Naive thymus-derived CD8-positive, alpha-beta T cell (primary cell): ENCODE results near the gene NPHP3. TPM values are rescaled to one million over a fixed set of nuclear protein-coding genes. Genes with fewer than 3 reads are reported as not detected.

Source experiments
- ATAC-seq, 2 donors: fragments of 150-1000 bp; cut with Tn5 transposase in 1 of 2; sonication (Bioruptor Pico), chemical (Tn5 transposase) in 1 of 2; 1 replicate in 1 of 2; 2 replicates in 1 of 2; pipeline ENCODE4 v1.10.0; 2021; ENCODE audit warnings: mild to moderate bottlenecking in 2 of 2, moderate library complexity in 2 of 2
- POLR2A ChIA-PET: fragments of 350-600 bp; sonication (Branson Sonifier 250); formaldehyde crosslinking; loops from one replicate; lab custom pipeline; 2021; ENCODE audit warnings: antibody characterized with exemption; lab: Charles Lee
- DNase-seq, 10 donors: peaks; one replicate each; pipeline versions ENCODE4 v3.0.0 to v3.0.0-alpha.2; 2020 to 2022
- H3K27ac Mint-ChIP-seq, 10 donors: one replicate each; pipeline ENCODE4 v1.8.0; 2020 to 2022; ENCODE audit warnings: mild to moderate bottlenecking in 10 of 10, mixed read lengths in 10 of 10, moderate library complexity in 4 of 10, inconsistent platforms in 1 of 10
- H3K27me3 Mint-ChIP-seq, 5 donors: one replicate each; pipeline ENCODE4 v1.8.0; 2021 to 2022; ENCODE audit warnings: mixed read lengths in 5 of 5
- H3K36me3 Mint-ChIP-seq, 3 donors: one replicate each; pipeline ENCODE4 v1.8.0; 2020 to 2022; ENCODE audit warnings: mixed read lengths in 3 of 3, mild to moderate bottlenecking in 2 of 3, inconsistent platforms in 1 of 3
- H3K4me1 Mint-ChIP-seq, 4 donors: one replicate each; pipeline ENCODE4 v1.8.0; 2021 to 2022; ENCODE audit warnings: mixed read lengths in 4 of 4
- H3K4me3 Mint-ChIP-seq, 10 donors: one replicate each; pipeline ENCODE4 v1.8.0; 2020 to 2022; ENCODE audit warnings: mild to moderate bottlenecking in 10 of 10, mixed read lengths in 10 of 10, moderate library complexity in 6 of 10, inconsistent platforms in 1 of 10
- H3K9me3 Mint-ChIP-seq, 9 donors: one replicate each; pipeline ENCODE4 v1.8.0; 2020 to 2022; ENCODE audit warnings: mixed read lengths in 9 of 9, mild to moderate bottlenecking in 3 of 9, inconsistent platforms in 1 of 9, moderate library complexity in 1 of 9
- polyA plus RNA-seq, 3 donors: library from polyadenylated mRNA; unstranded; fragments of 300-500 nt; fragmentation: Illumina TruSeq; gene quantifications; one replicate each; pipeline ENCODE4 v1.2.3, GENCODE V29; 2021
- total RNA-seq, 8 experiments: library from RNA in 2 of 8; stranded (reverse) in 2 of 8; gene quantifications; one replicate each; pipeline ENCODE4 v1.2.3 and lab custom pipeline; 2021 to 2026

The NPHP3 gene
- total and polyA plus RNA-seq, 5 experiments from 2014 or later = 2.5 to 63.5 (median 4.9) TPM

DNA sequence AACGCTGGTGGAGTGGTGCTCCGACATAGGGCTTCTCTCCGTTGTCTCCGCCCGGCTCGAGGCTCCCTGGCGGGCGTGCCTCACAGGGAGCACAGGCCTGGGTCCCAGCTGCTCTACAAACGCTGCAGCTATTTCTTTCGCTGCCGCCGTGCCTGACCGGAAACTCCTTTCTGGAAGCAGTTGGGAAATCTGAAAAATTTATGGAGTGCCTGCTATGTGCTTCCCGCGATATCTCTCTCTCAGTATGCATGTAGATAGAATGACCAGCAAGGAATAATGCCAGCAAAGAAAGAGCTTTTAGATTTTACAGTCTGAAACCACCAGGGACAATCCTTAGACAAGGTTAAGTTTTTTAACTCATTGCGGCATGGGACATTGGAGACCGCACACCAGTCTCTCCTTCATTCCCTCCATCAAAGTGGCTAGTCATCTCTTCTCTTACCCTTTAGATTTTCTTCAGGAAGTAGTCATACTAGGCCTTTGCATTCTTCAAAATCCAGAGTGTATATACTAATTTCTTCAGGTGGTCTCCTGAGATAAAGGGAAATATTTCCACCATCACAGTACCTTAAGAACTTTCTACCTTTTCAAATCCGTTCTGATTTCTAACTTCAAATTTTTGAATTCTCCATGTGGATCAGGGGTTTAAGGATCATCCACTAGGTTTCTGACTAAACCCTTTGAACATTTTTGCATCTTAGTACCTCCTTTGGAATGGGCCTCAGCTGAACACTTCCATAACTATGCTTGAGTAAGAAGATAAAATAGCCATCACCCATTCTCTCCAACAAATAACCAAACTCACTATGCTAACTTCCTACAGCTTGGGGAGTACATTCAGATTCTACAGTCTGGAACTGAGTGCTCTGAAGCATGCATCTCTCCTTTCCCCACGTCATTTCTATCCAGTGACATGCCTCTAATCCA, 1.1 kb upstream of the NPHP3 start:
- POLR2A ChIA-PET = interaction anchor here (0.9 to 2.6 kb wide), 5 partner anchors 62 to 850 kb away, joined by 3 to 7 read pairs (median 4); partner anchors contain the start of genes CDV3 and DNAJC13
- Mint-ChIP-seq H3K36me3 (peaks cover 2 to 9% (median 4%) of the 10 kb centered on the region in 3 donors), H3K9me3 (no peaks in the 10 kb centered on the region), H3K4me1 (peaks cover 16 to 45% (median 39%) of the 10 kb centered on the region in 4 donors), H3K27ac (peak overlapping the region in 9 of 10 donors; percentile 49 to 92 (median 86)), H3K27me3 (peaks cover 0 to 10% (median 0%) of the 10 kb centered on the region in 5 donors), H3K4me3 (peak overlapping the region; percentile 79 to 95 (median 88))
- DNase-seq (no peak), ATAC-seq (no peak)

DNA sequence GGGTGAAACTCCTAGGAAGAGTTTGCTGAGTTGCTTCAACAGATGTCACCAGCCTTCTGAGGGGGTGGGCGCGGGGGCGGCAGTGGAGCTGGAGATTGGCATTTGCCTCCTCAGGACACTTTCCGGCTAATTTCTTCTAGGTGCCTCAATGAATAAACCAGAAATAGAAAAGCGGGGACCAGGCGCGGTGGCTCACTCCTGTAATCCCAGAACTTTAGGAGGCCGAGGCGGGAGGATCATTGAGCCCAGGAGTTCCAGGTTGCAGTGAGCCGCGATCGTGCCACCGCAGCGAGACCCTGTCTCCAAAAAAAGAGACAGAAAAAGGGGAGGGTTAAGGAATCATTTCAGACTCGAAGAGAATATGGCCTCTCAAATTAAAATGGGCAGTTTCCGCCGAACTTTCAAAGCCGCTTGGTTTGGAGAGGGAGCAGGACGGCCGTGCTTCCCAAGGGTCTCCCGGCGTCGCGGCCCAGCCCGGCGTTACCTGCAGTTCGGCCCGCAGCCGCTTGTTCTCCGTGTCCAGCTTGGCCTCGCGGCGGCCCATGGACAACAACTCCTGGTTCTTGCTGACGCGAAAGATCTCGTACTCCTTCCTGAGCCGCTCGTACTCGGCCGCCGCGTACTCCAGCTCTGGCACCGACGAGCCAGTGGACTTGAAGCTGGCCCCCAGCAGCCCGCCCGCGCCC, 587 bp downstream of the NPHP3 start:
- Mint-ChIP-seq H3K4me3 (peak overlapping the region; percentile 89 to 96 (median 93)), H3K27ac (peak overlapping the region; percentile 72 to 95 (median 89)), H3K4me1 (peaks cover 16 to 47% (median 42%) of the 10 kb centered on the region in 4 donors), H3K27me3 (no peaks in the 10 kb centered on the region), H3K9me3 (no peaks in the 10 kb centered on the region), H3K36me3 (peaks cover 4 to 22% (median 4%) of the 10 kb centered on the region in 3 donors)
- ATAC-seq = peak; percentile 24 to 33
- DNase-seq = peak in 2 of 10 donors; percentile 2 to 75
- POLR2A ChIA-PET = interaction anchor here (1.6 to 2.6 kb wide), 3 partner anchors 304 to 853 kb away, joined by 4 to 7 read pairs (median 7); partner anchors contain the start of genes CDV3 and DNAJC13

DNA sequence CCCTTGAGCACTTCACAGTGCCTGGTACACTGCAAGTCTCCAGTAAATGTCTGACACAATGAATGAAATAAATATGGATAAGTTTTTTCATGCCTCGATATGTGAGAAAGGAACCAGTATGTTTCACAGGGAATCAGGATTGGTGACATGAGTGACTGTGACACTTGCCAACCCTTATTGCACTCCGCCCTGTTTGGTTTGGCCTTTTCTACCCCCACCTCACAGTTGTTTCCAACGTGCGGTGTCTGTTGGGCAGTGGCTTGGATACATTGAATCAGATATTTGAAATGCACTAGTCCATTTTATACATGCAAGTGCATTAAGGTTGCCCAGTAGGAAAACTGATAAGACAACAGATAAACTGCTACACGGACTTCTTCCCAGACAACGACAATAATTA, 2.0 kb downstream of the NPHP3 start:
- Mint-ChIP-seq H3K4me1 (peaks cover 16 to 56% (median 48%) of the 10 kb centered on the region in 4 donors), H3K27ac (peak overlapping the region in 8 of 10 donors; percentile 17 to 83 (median 66)), H3K9me3 (no peaks in the 10 kb centered on the region), H3K36me3 (peaks cover 4 to 27% (median 4%) of the 10 kb centered on the region in 3 donors), H3K27me3 (no peaks in the 10 kb centered on the region), H3K4me3 (peak overlapping the region; percentile 63 to 96 (median 92))
- ATAC-seq (no peak), DNase-seq (no peak)
- POLR2A ChIA-PET = no interaction called here

DNA sequence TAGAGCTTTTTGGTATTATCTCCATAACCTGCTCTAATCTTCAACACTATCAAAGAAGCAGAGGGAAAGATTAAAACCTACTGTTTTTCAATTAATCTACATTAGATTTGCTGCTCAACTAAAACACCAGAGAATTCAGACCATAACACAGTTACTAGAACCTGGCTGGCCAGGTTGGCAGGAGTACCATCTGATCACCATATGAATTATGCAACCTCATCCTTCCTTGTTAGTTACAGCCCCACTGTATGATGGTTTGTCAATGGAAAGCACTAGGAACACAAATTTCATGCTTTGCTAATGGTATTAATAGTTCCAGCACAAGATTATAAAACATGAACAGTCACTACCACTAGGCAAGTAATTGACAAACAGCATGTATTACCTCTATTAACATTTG, 5.8 kb downstream of the NPHP3 start:
- POLR2A ChIA-PET = no interaction called here
- Mint-ChIP-seq H3K4me1 (peaks cover 14 to 42% (median 37%) of the 10 kb centered on the region in 4 donors), H3K36me3 (peaks cover 4 to 49% (median 13%) of the 10 kb centered on the region in 3 donors), H3K4me3 (no peak overlapping the region), H3K27me3 (no peaks in the 10 kb centered on the region), H3K27ac (peak overlapping the region in 1 of 10 donors; percentile 24), H3K9me3 (no peaks in the 10 kb centered on the region)
- DNase-seq (no peak), ATAC-seq (no peak)

DNA sequence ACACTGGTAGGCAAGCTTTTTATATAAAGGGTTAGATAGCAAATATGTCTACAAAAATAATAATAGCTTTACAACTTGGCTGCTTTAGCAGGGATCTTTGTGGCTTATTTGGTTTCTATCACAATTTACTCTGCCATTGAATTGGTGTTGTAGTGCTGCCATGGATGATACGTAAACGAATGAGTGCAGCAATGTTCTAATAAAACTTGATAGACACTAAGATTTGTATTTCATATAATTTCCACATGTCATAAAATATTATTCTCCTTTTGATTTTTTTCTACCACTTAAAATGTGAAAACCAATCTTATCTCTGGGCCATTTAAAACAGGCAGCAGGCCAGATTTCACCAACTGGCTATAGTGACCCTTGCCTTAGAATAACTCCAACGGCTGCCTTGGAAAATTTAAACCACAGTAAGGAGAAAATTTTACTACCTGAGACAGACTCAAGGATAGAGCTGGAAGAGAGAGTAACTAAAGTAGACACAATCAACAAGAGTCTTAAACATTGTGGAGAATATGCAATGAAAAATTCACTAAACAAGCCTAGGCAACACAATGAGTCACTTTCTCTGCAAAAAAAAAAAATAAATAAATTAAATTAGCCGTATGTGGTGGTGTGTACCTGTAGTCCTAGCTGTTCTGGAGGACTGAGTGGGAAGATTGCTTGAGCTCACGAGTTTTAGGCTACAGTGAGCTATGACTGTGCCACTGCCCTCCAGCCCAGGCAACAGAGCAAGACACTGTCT, 8.1 kb downstream of the NPHP3 start:
- Mint-ChIP-seq H3K9me3 (no peaks in the 10 kb centered on the region), H3K4me3 (no peak overlapping the region), H3K27me3 (no peaks in the 10 kb centered on the region), H3K36me3 (peaks cover 4 to 66% (median 15%) of the 10 kb centered on the region in 3 donors), H3K4me1 (peaks cover 5 to 31% (median 18%) of the 10 kb centered on the region in 4 donors), H3K27ac (no peak overlapping the region)
- DNase-seq (no peak), ATAC-seq (no peak)
- POLR2A ChIA-PET = no interaction called here

GRCh38 chr3:132710311-132710710, 11.9 kb downstream of the NPHP3 start:
- H3K4me1 Mint-ChIP-seq = peaks cover 3 to 16% (median 7%) of the 10 kb centered on the region in 4 donors
- no peaks in the 10 kb centered on the region for H3K27me3 Mint-ChIP-seq
- ATAC-seq = no peak
- no peak overlapping the region for H3K4me3 Mint-ChIP-seq
- peaks cover 6 to 73% (median 26%) of the 10 kb centered on the region in 3 donors for H3K36me3 Mint-ChIP-seq
- POLR2A ChIA-PET = no interaction called here
- no peak for DNase-seq
- no peaks in the 10 kb centered on the region for H3K9me3 Mint-ChIP-seq
- H3K27ac Mint-ChIP-seq = peak overlapping the region in 1 of 10 donors; percentile 36

GRCh38 chr3:132709761-132710160, 12.4 kb downstream of the NPHP3 start:
- POLR2A ChIA-PET = no interaction called here
- H3K27ac Mint-ChIP-seq = no peak overlapping the region
- H3K4me3 Mint-ChIP-seq = no peak overlapping the region
- ATAC-seq (no peak), DNase-seq (no peak)
- no peaks in the 10 kb centered on the region for H3K27me3 Mint-ChIP-seq
- peaks cover 0 to 16% (median 7%) of the 10 kb centered on the region in 4 donors for H3K4me1 Mint-ChIP-seq
- no peaks in the 10 kb centered on the region for H3K9me3 Mint-ChIP-seq
- H3K36me3 Mint-ChIP-seq = peaks cover 6 to 72% (median 26%) of the 10 kb centered on the region in 3 donors

GRCh38 chr3:132703733-132704132, 18.5 kb downstream of the NPHP3 start:
- no peaks in the 10 kb centered on the region for H3K27me3 Mint-ChIP-seq
- POLR2A ChIA-PET = no interaction called here
- H3K4me1 Mint-ChIP-seq = peaks cover 0 to 7% (median 3%) of the 10 kb centered on the region in 4 donors
- H3K36me3 Mint-ChIP-seq = peaks cover 9 to 82% (median 31%) of the 10 kb centered on the region in 3 donors
- H3K27ac Mint-ChIP-seq = no peak overlapping the region
- no peak for DNase-seq
- no peak for ATAC-seq
- H3K4me3 Mint-ChIP-seq = no peak overlapping the region
- H3K9me3 Mint-ChIP-seq = no peaks in the 10 kb centered on the region

DNA sequence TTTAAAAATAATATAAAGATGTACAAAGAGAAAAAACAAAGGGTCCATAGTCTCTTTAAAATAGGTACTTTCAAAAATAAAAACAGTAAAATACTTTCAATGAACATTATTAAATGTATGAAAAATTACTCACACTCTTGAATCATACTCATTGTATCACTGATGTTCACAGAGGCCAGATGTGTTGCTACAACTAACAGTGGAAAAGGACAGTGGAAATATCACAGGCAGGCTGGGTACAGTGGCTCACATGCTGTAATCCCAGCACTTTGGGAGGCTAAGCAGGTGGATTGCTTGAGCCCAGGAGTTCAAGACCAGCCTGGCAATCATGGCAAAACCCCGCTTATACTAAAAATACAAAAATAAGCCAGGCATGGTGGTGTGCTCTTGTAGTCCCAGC, 26.8 kb downstream of the NPHP3 start:
- Mint-ChIP-seq H3K27me3 (no peaks in the 10 kb centered on the region), H3K9me3 (no peaks in the 10 kb centered on the region), H3K36me3 (peaks cover 0 to 82% (median 12%) of the 10 kb centered on the region in 3 donors), H3K4me1 (no peaks in the 10 kb centered on the region), H3K27ac (peak overlapping the region in 4 of 10 donors; percentile 29 to 70 (median 42)), H3K4me3 (no peak overlapping the region)
- ATAC-seq (no peak), DNase-seq (no peak)
- POLR2A ChIA-PET = no interaction called here

DNA sequence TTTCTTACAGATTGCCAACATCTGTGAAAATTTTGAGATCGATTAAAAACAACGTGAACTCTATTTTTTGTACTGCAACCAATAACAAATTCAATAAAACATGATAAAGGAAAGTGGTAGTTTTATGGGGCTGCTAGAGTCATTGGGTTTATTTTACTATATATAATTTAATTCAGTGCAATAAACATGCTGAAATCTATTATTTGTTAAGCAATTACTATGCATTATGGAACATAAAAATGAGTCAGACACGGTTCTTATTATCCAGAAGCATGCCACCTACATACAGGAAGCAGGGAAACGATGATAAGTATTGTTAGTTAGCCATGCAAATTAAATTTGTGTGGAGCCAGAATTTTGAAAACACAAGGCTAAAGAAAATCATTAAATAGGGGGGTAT, 27.2 kb downstream of the NPHP3 start:
- Mint-ChIP-seq H3K36me3 (peaks cover 0 to 81% (median 14%) of the 10 kb centered on the region in 3 donors), H3K4me3 (no peak overlapping the region), H3K27me3 (no peaks in the 10 kb centered on the region), H3K4me1 (no peaks in the 10 kb centered on the region), H3K9me3 (no peaks in the 10 kb centered on the region), H3K27ac (peak overlapping the region in 2 of 10 donors; percentile 6 to 26)
- POLR2A ChIA-PET = interaction anchor here (1.0 kb wide), 1 partner anchor 11 kb away, joined by 3 read pairs; no protein-coding TSS in a partner anchor
- no peak for DNase-seq
- no peak for ATAC-seq

- H3K9me3 Mint-ChIP-seq = no peaks in the 10 kb centered on the region
- H3K36me3 Mint-ChIP-seq = peaks cover 0 to 81% (median 11%) of the 10 kb centered on the region in 3 donors
- H3K27ac Mint-ChIP-seq = peak overlapping the region in 1 of 10 donors; percentile 18
- H3K4me3 Mint-ChIP-seq = no peak overlapping the region
- no peak for ATAC-seq
- no peak for DNase-seq
- no peaks in the 10 kb centered on the region for H3K27me3 Mint-ChIP-seq
- H3K4me1 Mint-ChIP-seq = no peaks in the 10 kb centered on the region
- POLR2A ChIA-PET = no interaction called here
Observed at GRCh38 chr3:132690040-132690439, 32.2 kb downstream of the NPHP3 start.

DNA sequence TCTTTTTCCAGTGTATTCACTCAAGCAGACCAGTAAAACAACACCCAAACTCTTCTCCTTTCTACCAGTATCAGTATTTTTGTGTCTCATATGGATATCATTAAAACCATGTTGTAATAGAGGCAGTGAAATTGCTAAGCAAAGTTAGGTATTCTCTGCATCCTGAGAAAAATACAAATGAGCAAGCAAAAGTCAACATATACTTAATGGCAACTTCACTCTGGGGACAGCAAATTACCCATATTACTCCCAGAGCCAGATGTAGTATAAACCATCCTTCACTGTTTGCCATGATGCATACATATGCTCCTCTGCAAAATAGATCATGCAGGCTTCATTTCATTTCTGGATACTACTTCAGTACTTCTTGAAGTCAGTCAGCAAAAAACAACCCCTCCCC, 40.0 kb downstream of the NPHP3 start:
- Mint-ChIP-seq H3K9me3 (no peaks in the 10 kb centered on the region), H3K36me3 (peaks cover 4 to 72% (median 7%) of the 10 kb centered on the region in 3 donors), H3K27me3 (no peaks in the 10 kb centered on the region), H3K4me3 (no peak overlapping the region), H3K27ac (peak overlapping the region in 3 of 10 donors; percentile 11 to 21 (median 13)), H3K4me1 (peaks cover 0 to 4% (median 0%) of the 10 kb centered on the region in 4 donors)
- no peak for DNase-seq
- no peak for ATAC-seq
- POLR2A ChIA-PET = no interaction called here
